PFSK-1 (cell line): ENCODE measurements around the gene PRR3.

Experiments used
- FOXP2 ChIP-seq: optimal IDR thresholded peaks from 2 replicates; pipeline ENCODE3; 2011; ENCODE audit warnings: borderline replicate concordance, control low read depth, inconsistent platforms; ENCODE audit not compliant: insufficient read depth; ENCODE audit errors: extremely low read length, extremely low read depth
- POLR2AphosphoS5 ChIP-seq: IDR thresholded peaks from 2 replicates; pipeline ENCODE4 v1.6.1; 2012; ENCODE audit warnings: low read depth, mild to moderate bottlenecking, control low read depth, low read length, moderate library complexity
- REST ChIP-seq, 2 experiments: IDR thresholded peaks; 2 replicates each; pipeline versions ENCODE4 v1.6.1 to v1.8.0; 2011 to 2012; ENCODE audit warnings: low read depth in 2 of 2, low read length in 2 of 2, control low read depth in 1 of 2, inconsistent platforms in 1 of 2, mild to moderate bottlenecking in 1 of 2, moderate library complexity in 1 of 2; ENCODE audit not compliant: insufficient read depth in 1 of 2
- SIN3A ChIP-seq: IDR thresholded peaks from 2 replicates; pipeline ENCODE4 v1.6.1; 2012; ENCODE audit warnings: mild to moderate bottlenecking, low read length, moderate library complexity, borderline replicate concordance; ENCODE audit not compliant: insufficient read depth
- TAF1 ChIP-seq: IDR thresholded peaks from 2 replicates; pipeline ENCODE4 v1.6.1; 2012; ENCODE audit warnings: low read length, control low read depth, borderline replicate concordance; ENCODE audit not compliant: insufficient read depth

DNA sequence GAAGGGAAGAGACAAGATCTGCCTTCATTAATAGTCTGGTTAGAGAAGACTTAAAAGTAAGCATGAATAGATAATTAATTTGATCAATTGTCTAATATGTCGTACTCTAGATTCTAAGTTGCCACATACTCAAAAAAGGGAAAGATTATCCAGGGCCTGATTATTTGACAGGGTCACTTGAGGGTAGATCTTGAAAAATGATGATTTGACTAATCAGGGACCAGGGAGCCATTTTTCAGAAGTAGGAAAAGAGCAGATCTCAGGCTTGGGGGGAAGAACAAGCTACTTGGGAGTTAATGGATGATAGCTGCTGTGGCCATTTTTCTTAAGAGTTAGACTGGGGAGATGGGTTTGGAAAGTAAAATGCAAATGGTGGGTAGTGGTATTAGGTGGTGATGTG, 35.2 kb downstream of the PRR3 start:
- TF ChIP-seq REST (IDR thresholded peaks at IDR 0.05; ENCODE audit: insufficient read depth in 1 of 2, low read depth in 2 of 2, low read length in 2 of 2), result no peak
- TF ChIP-seq POLR2AphosphoS5, result no peak
- TF ChIP-seq TAF1, result no peak
- TF ChIP-seq SIN3A, result no peak
- no peak for TF ChIP-seq FOXP2
